VCaP (cell line): ENCODE data around the gene SDK1.

ENCODE experiments used
- H3K27ac ChIP-seq: fragments of 450-650 bp; 2 replicates; pipeline ENCODE4 v1.5.1; 2017
- TF ChIP-seq, protein P1 (sequence below): fragments of 450-650 bp; conservative IDR thresholded peaks from 2 replicates; pipeline ENCODE4 v1.5.1; 2017; ENCODE audit warnings: mild to moderate bottlenecking, moderate library complexity

Gene SDK1

DNA sequence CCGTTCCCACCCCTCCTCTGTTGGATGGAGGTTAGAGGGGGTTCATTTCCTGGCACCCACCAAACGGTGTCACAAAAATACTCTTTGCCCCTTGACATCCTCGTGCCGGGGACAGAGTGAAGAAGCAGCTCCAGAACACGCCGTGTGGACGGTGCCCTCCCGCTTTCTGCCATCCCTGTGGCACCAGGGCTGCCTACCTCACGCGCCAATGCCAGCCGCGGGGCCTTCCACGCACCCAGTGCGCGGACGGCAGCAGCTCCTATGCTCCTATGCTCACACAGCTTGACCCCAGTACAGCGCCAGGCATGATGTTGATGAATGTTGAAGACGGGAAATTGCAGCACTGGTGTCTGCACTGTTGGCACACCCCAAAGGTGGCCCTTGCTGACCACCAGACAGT, 873.8 kb downstream of the SDK1 start:
- TF ChIP-seq, protein P1, sequence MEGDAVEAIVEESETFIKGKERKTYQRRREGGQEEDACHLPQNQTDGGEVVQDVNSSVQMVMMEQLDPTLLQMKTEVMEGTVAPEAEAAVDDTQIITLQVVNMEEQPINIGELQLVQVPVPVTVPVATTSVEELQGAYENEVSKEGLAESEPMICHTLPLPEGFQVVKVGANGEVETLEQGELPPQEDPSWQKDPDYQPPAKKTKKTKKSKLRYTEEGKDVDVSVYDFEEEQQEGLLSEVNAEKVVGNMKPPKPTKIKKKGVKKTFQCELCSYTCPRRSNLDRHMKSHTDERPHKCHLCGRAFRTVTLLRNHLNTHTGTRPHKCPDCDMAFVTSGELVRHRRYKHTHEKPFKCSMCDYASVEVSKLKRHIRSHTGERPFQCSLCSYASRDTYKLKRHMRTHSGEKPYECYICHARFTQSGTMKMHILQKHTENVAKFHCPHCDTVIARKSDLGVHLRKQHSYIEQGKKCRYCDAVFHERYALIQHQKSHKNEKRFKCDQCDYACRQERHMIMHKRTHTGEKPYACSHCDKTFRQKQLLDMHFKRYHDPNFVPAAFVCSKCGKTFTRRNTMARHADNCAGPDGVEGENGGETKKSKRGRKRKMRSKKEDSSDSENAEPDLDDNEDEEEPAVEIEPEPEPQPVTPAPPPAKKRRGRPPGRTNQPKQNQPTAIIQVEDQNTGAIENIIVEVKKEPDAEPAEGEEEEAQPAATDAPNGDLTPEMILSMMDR = no peak
- H3K27ac ChIP-seq = no peak overlapping the region

DNA sequence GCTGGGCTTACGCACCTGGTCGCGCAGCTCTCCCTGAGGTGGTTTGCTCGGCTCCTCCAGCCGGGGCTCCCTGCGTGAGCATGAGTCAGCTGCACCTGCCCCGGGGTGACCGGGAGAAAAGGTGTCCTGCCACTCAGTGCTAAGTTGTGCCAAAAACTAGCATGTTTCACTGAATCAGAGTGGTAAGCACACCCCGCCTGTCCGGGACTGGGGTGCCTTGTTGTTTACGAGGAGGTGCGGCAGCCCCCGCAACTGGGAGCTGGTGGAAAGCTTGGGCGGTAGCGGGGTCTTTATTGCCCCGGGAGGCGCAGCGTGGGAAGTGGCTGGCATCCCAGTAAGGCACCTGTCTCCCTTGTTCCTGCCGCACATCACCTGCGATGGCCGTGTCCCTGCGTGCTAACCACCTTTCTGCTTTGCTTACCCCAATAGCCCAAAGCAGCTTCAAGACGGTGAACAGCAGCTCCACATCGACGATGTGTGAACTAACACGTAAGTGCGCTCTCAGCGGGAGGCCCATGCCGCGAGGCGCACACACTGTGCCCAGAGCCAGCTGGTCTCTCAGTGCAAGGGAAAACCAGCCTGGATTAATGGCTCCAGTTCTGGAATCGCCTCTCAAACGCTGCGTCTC, 874.4 kb downstream of the SDK1 start:
- TF ChIP-seq, protein P1 = no peak
- H3K27ac ChIP-seq = no peak overlapping the region

DNA sequence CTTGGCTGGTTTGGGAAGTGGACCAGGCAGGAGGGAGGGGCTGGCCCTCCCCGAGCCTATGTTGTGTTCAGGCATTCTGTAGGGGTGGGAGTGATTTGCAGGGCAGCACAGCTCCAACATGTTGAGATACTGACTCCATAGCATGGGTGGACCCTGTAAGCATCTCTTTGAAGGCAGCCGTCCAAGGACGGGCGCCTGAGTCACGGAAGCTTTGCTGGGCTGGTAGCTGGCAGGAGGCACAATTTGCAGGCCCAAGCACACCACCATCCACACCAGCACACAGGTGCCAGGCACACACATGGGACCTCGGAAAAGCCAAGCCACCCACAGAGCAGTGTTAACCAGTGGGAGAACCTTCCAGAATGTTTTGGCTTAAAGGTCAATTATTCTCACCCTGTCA, 875.9 kb downstream of the SDK1 start:
- TF ChIP-seq, protein P1 = no peak

DNA sequence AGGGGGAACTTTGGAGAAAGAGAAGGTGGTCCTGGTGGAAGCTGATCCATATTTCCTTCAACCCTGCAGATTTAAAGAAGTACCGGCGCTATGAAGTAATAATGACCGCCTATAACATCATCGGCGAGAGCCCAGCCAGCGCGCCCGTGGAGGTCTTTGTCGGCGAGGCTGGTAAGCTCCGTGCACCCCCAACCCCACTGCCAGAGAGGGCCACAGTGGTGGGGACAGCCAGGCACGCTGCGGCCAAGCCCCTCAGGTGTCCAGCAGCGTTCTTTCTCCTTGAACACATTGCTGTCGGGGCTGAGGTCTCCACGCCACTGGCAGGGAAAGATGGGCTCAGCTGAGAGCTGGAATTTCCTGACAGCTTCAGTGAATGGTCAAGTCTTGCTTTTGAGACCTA, 877.4 kb downstream of the SDK1 start:
- TF ChIP-seq, protein P1 = no peak

More for the DNA sequence above, 875.9 kb downstream of the SDK1 start:
- H3K27ac ChIP-seq = no peak overlapping the region

DNA sequence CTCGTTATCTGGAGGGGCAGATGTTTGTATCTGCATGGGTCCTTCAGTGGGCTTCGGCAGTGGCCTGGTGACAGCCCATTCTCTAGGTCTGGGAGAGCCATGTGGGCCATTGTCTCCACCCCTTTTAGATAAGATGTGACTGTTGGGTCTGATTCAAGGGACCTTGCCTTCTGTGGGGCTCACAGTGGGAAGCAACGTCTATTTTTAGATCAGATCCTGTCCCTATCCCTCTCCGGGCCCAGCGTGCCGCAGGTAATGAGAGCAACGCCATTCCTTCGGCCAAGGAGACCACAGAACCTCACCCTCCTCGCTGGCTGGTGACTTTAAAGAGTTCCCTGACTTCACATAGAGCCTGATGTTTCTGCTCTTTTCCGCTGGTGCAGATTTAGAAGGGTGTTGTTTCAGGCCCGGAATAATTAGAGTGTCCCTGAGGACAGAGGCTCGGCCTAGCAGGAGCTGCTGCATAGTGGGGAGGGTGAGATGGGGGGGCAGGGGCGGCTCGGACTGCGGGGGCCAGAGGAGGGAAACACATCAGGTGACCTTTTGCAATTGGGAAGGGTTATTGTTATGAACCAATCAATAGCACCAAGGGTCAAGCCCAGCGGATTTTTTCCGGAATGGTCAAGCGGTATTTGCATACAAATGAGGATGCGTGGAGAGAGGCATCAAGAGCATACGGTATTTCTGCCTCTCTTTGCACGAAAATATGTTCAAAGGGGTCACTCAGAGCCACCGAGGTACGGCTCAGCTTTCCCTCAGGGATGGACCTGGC, 878.0 kb downstream of the SDK1 start:
- H3K27ac ChIP-seq = no peak overlapping the region
- TF ChIP-seq, protein P1 = no peak

More for the DNA sequence above, 877.4 kb downstream of the SDK1 start:
- no peak overlapping the region for H3K27ac ChIP-seq

DNA sequence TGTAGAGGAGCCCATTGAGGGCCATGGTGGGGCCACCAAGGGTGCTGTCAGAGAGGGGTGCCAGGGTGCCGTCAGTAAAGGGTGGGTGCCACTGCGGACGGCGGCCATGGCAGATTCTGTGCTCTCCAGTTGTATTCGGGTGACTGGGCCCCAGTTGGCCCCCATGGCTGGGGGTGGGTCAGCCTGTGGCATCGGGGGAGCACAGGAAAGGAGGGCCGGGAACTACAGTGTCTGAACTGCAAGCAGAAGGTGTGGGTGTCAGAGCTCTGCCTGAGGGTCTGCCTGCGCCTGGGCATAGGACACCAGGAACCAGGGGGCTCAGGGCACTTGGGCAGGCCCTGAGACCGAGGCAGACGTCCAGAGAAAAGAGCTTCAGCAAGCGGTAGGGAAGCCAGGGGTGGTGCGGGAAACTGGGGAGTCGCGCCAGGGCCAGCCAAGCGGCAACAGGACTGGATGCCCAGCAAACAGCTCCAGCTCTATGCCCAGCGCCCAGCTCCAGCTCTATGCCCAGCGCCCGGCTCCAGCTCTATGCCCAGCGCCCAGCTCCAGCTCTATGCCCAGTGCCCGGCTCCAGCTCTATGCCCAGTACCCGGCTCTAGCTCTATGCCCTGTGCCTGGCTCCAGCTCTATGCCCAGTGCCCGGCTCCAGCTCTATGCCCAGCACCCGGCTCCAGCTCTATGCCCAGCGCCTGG, 878.8 kb downstream of the SDK1 start:
- no peak overlapping the region for H3K27ac ChIP-seq
- TF ChIP-seq, protein P1 = no peak

DNA sequence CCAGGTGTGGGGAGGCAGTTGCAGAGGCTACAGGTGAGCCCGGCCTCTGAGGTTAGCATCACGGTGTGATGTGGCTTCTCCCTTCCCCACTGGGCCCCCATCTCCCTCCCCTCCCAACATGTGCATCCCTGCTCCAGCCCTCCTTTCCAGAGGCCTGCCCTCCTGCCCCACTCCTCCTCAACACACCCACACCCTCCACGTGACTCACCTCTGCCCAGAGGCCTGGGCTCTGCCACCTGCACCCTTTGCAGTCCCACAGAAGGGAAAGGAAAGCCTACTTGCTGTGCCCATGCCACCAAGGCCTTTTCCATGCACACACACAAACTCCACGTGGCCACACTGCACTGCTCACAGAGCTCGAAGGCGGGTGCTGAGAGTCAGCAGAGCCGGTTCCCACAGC, 880.4 kb downstream of the SDK1 start:
- no peak overlapping the region for H3K27ac ChIP-seq
- TF ChIP-seq, protein P1 = no peak
